Liver (tissue), 3 donors: Measurements from ENCODE around the gene ZNF24.

Experiments used
- GABPA ChIP-seq, 2 donors: IDR thresholded peaks in 1 of 2; conservative IDR thresholded peaks in 1 of 2; 2 replicates each; pipeline ENCODE4 v1.6.1; 2016; ENCODE audit warnings: antibody characterized with exemption in 2 of 2, mild to moderate bottlenecking in 1 of 2, moderate library complexity in 1 of 2
- JUND ChIP-seq, 2 donors: IDR thresholded peaks; 2 replicates each; pipeline ENCODE4 v1.6.1; 2016; ENCODE audit warnings: antibody characterized with exemption in 2 of 2
- YY1 ChIP-seq: IDR thresholded peaks from 2 replicates; pipeline ENCODE4 v1.6.1; 2016; ENCODE audit warnings: antibody characterized with exemption, mild to moderate bottlenecking
- TF ChIP-seq, protein P1 (sequence below): fragments of 150-350 bp; IDR thresholded peaks from 2 replicates; pipeline ENCODE4 v1.5.1; 2017; ENCODE audit warnings: improper control_type of control experiment, low read depth, low read length; ENCODE audit not compliant: missing input control
- donor health status: healthy.
- donor health status: healthy.

DNA sequence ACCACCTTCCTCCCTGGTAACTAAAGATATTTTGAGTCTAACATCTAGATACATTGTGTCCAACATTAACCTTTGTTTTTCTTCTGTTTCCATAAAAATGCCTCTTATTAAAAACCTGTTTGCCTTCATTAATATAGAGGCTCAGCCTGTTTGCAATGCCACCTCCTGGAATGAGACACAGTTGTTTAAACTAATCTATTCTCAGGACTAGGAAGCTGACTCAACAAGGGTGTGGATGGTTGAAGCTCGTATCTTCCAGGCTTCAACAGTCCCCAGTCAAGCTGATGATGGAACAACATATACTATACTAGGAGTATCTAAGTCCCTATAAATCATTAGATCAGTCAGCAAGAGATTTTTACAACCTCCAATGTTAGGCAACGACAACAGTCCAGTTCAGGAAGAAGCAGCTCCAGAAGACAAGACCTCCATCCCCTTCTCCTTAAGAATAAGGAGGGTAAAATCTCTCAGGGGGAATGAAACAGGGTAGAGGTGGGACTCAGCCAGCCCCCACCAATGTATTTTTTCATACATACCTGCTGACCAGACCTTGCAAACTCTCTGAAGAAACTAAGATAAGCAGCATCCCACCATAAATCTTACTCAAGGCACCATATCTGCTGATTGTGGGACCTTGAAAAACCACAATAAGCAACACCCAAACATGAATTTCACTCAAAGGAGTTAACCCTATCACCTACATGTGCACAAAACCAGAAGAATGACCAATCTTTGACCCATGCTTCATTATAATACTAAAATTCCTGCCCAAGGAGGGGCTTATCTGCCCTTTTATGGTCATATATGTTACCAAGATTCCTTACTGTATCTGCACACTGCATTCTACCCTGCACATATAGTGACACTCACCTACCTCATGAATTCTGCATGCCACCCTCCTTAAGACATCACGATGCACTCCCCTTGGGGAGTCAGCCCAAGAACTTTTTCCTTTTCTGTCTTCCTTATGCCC lies 21.4 kb downstream of the ZNF24 start:
- TF ChIP-seq GABPA (IDR thresholded peaks at IDR 0.05 in 1 of 2, conservative IDR thresholded peaks at IDR 0.05 in 1 of 2), result no peak
- TF ChIP-seq JUND (IDR thresholded peaks at IDR 0.05), result no peak
- TF ChIP-seq, protein P1, sequence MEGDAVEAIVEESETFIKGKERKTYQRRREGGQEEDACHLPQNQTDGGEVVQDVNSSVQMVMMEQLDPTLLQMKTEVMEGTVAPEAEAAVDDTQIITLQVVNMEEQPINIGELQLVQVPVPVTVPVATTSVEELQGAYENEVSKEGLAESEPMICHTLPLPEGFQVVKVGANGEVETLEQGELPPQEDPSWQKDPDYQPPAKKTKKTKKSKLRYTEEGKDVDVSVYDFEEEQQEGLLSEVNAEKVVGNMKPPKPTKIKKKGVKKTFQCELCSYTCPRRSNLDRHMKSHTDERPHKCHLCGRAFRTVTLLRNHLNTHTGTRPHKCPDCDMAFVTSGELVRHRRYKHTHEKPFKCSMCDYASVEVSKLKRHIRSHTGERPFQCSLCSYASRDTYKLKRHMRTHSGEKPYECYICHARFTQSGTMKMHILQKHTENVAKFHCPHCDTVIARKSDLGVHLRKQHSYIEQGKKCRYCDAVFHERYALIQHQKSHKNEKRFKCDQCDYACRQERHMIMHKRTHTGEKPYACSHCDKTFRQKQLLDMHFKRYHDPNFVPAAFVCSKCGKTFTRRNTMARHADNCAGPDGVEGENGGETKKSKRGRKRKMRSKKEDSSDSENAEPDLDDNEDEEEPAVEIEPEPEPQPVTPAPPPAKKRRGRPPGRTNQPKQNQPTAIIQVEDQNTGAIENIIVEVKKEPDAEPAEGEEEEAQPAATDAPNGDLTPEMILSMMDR, result no peak
- TF ChIP-seq YY1, result no peak
